Activated naive CD4-positive, alpha-beta T cell treated with Interleukin-2 at 50 U/mL for 16 hours (primary cell): ENCODE measurements around the gene SLAMF9.

ENCODE experiments used
- DNase-seq: peaks from one replicate; pipeline ENCODE4 v3.0.0-alpha.2; 2020

Gene SLAMF9

GRCh38 chr1:159945483-159946241, 8.4 kb downstream of the SLAMF9 start, which contains the start of gene IGSF9:
Gene IGSF9 (minus strand): TSS chr1:159945613. CDS start chr1:159943454, 2,159 bp downstream.
- peak; percentile 70 for DNase-seq

GRCh38 chr1:159944623-159945455, 9.2 kb downstream of the SLAMF9 start:
- DNase-seq = no peak

- no peak for DNase-seq
Measured at GRCh38 chr1:159943908-159944622, 10.0 kb downstream of the SLAMF9 start.

GRCh38 chr1:159943278-159943640, 10.8 kb downstream of the SLAMF9 start:
- DNase-seq = no peak

- DNase-seq = no peak
Measured at GRCh38 chr1:159942632-159943277, 11.3 kb downstream of the SLAMF9 start.

- no peak for DNase-seq
Measured at GRCh38 chr1:159941591-159942560, 12.2 kb downstream of the SLAMF9 start.

GRCh38 chr1:159941141-159941540, 12.9 kb downstream of the SLAMF9 start:
- no peak for DNase-seq

- no peak for DNase-seq
Measured at GRCh38 chr1:159940006-159940620, 13.9 kb downstream of the SLAMF9 start.

- DNase-seq = no peak
Measured at GRCh38 chr1:159939678-159940002, 14.4 kb downstream of the SLAMF9 start.

- no peak for DNase-seq
Measured at GRCh38 chr1:159938905-159939677, 14.9 kb downstream of the SLAMF9 start.

- DNase-seq = no peak
Measured at GRCh38 chr1:159938211-159938852, 15.7 kb downstream of the SLAMF9 start.

GRCh38 chr1:159937054-159937750, 16.8 kb downstream of the SLAMF9 start:
- DNase-seq = no peak

GRCh38 chr1:159936273-159936904, 17.6 kb downstream of the SLAMF9 start:
- DNase-seq = peak; percentile 87

GRCh38 chr1:159935719-159936272, 18.2 kb downstream of the SLAMF9 start:
- DNase-seq = no peak

- DNase-seq = no peak
Measured at GRCh38 chr1:159935305-159935704, 18.7 kb downstream of the SLAMF9 start.

GRCh38 chr1:159934136-159935039, 19.6 kb downstream of the SLAMF9 start:
- DNase-seq = no peak

GRCh38 chr1:159933347-159933746, 20.7 kb downstream of the SLAMF9 start:
- DNase-seq = no peak
